ENCODE results near the gene GMPS. TPM values are rescaled to one million over a fixed set of nuclear protein-coding genes. Genes with fewer than 3 reads are reported as not detected.
"Not testable (repeated sequence)": the region's sequence is repeated elsewhere in the genome, so short reads cannot be mapped to it uniquely, and the experiment has no call there.

The GMPS gene
- total and polyA plus RNA-seq, 12 donors: 10.2 to 34.5 (median 29.6) TPM

- no peak for ATAC-seq
- DNase-seq: no peak
- Histone ChIP-seq H3K27ac (no peak overlapping the region), H3K9me3 (no peaks in the 10 kb centered on the region), H3K4me3 (no peak overlapping the region), H3K36me3 (no peaks in the 10 kb centered on the region), H3K27me3 (no peaks in the 10 kb centered on the region), H3K4me1 (peaks cover 0 to 47% (median 26%) of the 10 kb centered on the region in 9 donors)
- TF ChIP-seq CTCF (IDR thresholded peaks at IDR 0.05): no peak
- intact Hi-C loops (cut with DNase I): loop anchor here in 2 of 10 donors (5.0 to 10.0 kb wide), 2 partner anchors 132 to 1661 kb away; partner anchors contain the start of gene PLCH1 (in 1 of the 2)
- 71 to 73% methylated on average over 2 of the region's 2 CpGs for WGBS, 2 donors
These were observed 6.1 kb downstream of the GMPS start for GRCh38 chr3:155876503-155876902.

- Histone ChIP-seq H3K4me3 (no peak overlapping the region), H3K27me3 (no peaks in the 10 kb centered on the region), H3K4me1 (peaks cover 0 to 30% (median 9%) of the 10 kb centered on the region in 9 donors), H3K9me3 (no peaks in the 10 kb centered on the region), H3K36me3 (no peaks in the 10 kb centered on the region), H3K27ac (no peak overlapping the region)
- no peak for TF ChIP-seq CTCF (IDR thresholded peaks at IDR 0.05)
- ATAC-seq (no peak), DNase-seq (no peak)
- intact Hi-C loops (cut with DNase I): no loop called here
These were observed 9.8 kb downstream of the GMPS start for GRCh38 chr3:155880286-155880685.

GRCh38 chr3:155884292-155884691 lies 13.8 kb downstream of the GMPS start:
- Histone ChIP-seq H3K4me1 (peaks cover 0 to 11% (median 7%) of the 10 kb centered on the region in 9 donors), H3K27me3 (no peaks in the 10 kb centered on the region), H3K4me3 (no peak overlapping the region), H3K36me3 (no peaks in the 10 kb centered on the region), H3K27ac (no peak overlapping the region), H3K9me3 (no peaks in the 10 kb centered on the region)
- no peak for TF ChIP-seq CTCF (IDR thresholded peaks at IDR 0.05)
- intact Hi-C loops (cut with DNase I): no loop called here
- 91% methylated on average over 7 of the region's 7 CpGs for WGBS, 2 donors
- DNase-seq (no peak), ATAC-seq (no peak)

- no peak for ATAC-seq
- intact Hi-C loops (cut with DNase I): no loop called here
- Histone ChIP-seq H3K4me3 (no peak overlapping the region), H3K9me3 (no peaks in the 10 kb centered on the region), H3K27ac (no peak overlapping the region), H3K27me3 (no peaks in the 10 kb centered on the region), H3K4me1 (peaks cover 0 to 21% (median 13%) of the 10 kb centered on the region in 9 donors), H3K36me3 (no peaks in the 10 kb centered on the region)
- no peak for TF ChIP-seq CTCF (IDR thresholded peaks at IDR 0.05)
- DNase-seq: no peak
These were observed 14.8 kb downstream of the GMPS start for GRCh38 chr3:155885292-155885691.

GRCh38 chr3:155886348-155886747 lies 15.9 kb downstream of the GMPS start:
- DNase-seq; ATAC-seq; H3K9me3 ChIP-seq; intact Hi-C loops (cut with DNase I); H3K36me3 ChIP-seq; H3K4me3 ChIP-seq; H3K27me3 ChIP-seq; H3K27ac ChIP-seq: not testable (repeated sequence)
- 94 to 96% methylated on average over 8 of the region's 8 CpGs for WGBS, 2 donors
- H3K4me1 ChIP-seq: peaks cover 0 to 29% (median 18%) of the 10 kb centered on the region in 9 donors

All from heart right ventricle (tissue), 16 donors.